ENCODE data around the gene FBXL17.

- TF ChIP-seq, protein P1, sequence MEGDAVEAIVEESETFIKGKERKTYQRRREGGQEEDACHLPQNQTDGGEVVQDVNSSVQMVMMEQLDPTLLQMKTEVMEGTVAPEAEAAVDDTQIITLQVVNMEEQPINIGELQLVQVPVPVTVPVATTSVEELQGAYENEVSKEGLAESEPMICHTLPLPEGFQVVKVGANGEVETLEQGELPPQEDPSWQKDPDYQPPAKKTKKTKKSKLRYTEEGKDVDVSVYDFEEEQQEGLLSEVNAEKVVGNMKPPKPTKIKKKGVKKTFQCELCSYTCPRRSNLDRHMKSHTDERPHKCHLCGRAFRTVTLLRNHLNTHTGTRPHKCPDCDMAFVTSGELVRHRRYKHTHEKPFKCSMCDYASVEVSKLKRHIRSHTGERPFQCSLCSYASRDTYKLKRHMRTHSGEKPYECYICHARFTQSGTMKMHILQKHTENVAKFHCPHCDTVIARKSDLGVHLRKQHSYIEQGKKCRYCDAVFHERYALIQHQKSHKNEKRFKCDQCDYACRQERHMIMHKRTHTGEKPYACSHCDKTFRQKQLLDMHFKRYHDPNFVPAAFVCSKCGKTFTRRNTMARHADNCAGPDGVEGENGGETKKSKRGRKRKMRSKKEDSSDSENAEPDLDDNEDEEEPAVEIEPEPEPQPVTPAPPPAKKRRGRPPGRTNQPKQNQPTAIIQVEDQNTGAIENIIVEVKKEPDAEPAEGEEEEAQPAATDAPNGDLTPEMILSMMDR (IDR thresholded peaks at IDR 0.05; ENCODE audit: borderline replicate concordance, extremely low read depth, low read length, poor library complexity, severe bottlenecking), result no peak
- TF ChIP-seq EZH2 (IDR thresholded peaks at IDR 0.05; ENCODE audit: borderline replicate concordance, low read depth, low read length, severe bottlenecking), result no peak
These were observed 423.0 kb downstream of the FBXL17 start for GRCh38 chr5:107958861-107959260.

Measured in DND-41 (cell line).